DMS53 treated with DMSO at 0.1 percent for 48 hours (cell line): ENCODE data around the gene LMOD3.

Experiments
- DNase-seq: peaks from one replicate; lab custom pipeline; 2025; ENCODE audit not compliant: unreplicated experiment; lab: John Stamatoyannopoulos, UW

The LMOD3 gene

GRCh38 chr3:69122403-69122802 lies at the start of gene LMOD3:
Gene LMOD3, minus strand, starts transcription at chr3:69122595. Its CDS starts 209 bp downstream, at chr3:69122386.
- DNase-seq, result no peak

GRCh38 chr3:69172058-69172457 lies 49.7 kb upstream of the LMOD3 start:
- DNase-seq, result no peak

- no peak for DNase-seq
Measured at GRCh38 chr3:69166446-69166845, 44.1 kb upstream of the LMOD3 start.

- DNase-seq, result no peak
Measured at GRCh38 chr3:69165744-69166143, 43.3 kb upstream of the LMOD3 start.

GRCh38 chr3:69164296-69164695 lies 41.9 kb upstream of the LMOD3 start:
- DNase-seq, result no peak

GRCh38 chr3:69162308-69162980 lies 40.0 kb upstream of the LMOD3 start:
- DNase-seq, result no peak

- no peak for DNase-seq
Measured at GRCh38 chr3:69161587-69162307, 39.4 kb upstream of the LMOD3 start.

GRCh38 chr3:69160525-69160924 lies 38.1 kb upstream of the LMOD3 start:
- DNase-seq, result no peak

- DNase-seq, result no peak
Measured at GRCh38 chr3:69160107-69160506, 37.7 kb upstream of the LMOD3 start.

- DNase-seq, result no peak
Measured at GRCh38 chr3:69149586-69149985, 27.2 kb upstream of the LMOD3 start.

- DNase-seq, result no peak
Measured at GRCh38 chr3:69145688-69146087, 23.3 kb upstream of the LMOD3 start.

- DNase-seq, result no peak
Measured at GRCh38 chr3:69144631-69145245, 22.3 kb upstream of the LMOD3 start.

- DNase-seq, result peak; percentile 41
Measured at GRCh38 chr3:69143612-69144011, 21.2 kb upstream of the LMOD3 start.

- no peak for DNase-seq
Measured at GRCh38 chr3:69142797-69143454, 20.5 kb upstream of the LMOD3 start.

- DNase-seq, result no peak
Measured at GRCh38 chr3:69142090-69142489, 19.7 kb upstream of the LMOD3 start.

GRCh38 chr3:69141313-69141712 lies 18.9 kb upstream of the LMOD3 start:
- no peak for DNase-seq

- no peak for DNase-seq
Measured at GRCh38 chr3:69137412-69137811, 15.0 kb upstream of the LMOD3 start.

GRCh38 chr3:69137005-69137404 lies 14.6 kb upstream of the LMOD3 start:
- DNase-seq, result no peak

GRCh38 chr3:69130689-69131088 lies 8.3 kb upstream of the LMOD3 start:
- no peak for DNase-seq

GRCh38 chr3:69129531-69129930 lies 7.1 kb upstream of the LMOD3 start:
- no peak for DNase-seq

- DNase-seq, result no peak
Measured at GRCh38 chr3:69128509-69128908, 6.1 kb upstream of the LMOD3 start.

GRCh38 chr3:69126999-69127398 lies 4.6 kb upstream of the LMOD3 start:
- DNase-seq, result no peak
